ENCODE data around the gene GDF2.

DNA sequence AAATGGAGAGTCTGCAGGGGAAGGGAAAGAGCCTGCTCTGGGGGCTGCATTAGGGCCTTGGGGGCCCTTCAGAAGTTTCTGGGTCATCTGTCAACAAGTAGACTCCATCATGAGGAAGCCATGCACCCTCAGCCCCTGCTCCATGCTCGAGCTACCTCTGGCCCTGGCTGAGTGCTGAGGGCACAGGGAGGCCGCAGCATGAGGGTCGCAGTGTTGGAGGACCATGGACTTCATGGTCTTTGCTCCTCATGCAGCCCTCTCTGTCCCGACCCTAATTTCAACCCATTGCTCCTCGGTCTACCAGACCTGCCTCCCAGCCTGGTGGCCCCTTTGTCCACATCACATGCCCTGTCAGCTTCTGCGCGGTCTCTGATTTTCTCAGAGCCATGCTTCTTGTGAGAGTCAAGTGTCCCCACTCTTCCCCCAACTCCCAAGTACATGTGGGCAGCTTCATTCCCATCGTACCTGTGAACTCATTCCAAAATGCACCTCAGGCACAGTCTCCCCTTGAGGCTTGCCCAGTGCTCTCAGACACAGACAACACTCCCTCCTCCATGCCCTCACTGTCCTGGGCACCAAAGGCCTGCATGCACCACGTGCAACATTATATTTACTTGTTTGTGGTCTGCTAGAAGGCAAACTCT lies 47.1 kb downstream of the GDF2 start:
- TF ChIP-seq, protein P1, sequence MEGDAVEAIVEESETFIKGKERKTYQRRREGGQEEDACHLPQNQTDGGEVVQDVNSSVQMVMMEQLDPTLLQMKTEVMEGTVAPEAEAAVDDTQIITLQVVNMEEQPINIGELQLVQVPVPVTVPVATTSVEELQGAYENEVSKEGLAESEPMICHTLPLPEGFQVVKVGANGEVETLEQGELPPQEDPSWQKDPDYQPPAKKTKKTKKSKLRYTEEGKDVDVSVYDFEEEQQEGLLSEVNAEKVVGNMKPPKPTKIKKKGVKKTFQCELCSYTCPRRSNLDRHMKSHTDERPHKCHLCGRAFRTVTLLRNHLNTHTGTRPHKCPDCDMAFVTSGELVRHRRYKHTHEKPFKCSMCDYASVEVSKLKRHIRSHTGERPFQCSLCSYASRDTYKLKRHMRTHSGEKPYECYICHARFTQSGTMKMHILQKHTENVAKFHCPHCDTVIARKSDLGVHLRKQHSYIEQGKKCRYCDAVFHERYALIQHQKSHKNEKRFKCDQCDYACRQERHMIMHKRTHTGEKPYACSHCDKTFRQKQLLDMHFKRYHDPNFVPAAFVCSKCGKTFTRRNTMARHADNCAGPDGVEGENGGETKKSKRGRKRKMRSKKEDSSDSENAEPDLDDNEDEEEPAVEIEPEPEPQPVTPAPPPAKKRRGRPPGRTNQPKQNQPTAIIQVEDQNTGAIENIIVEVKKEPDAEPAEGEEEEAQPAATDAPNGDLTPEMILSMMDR (IDR thresholded peaks at IDR 0.05): no peak
- TF ChIP-seq POLR2A (IDR thresholded peaks at IDR 0.05): no peak

Measured in thyroid gland (tissue), 4 donors.